Measurements from ENCODE around the gene ZNF747. TPM values are rescaled to one million over a fixed set of nuclear protein-coding genes. Genes with fewer than 3 reads are reported as not detected.

The ZNF747 gene
- total RNA-seq, 6 experiments from 2014 or later = 5.3 to 9.7 (median 6.4) TPM

GRCh38 chr16:30558789-30559377 is 24.2 kb upstream of the ZNF747 start:
- WGBS (ENCODE audit: insufficient coverage, low coverage, low lambda C conversion rate, missing lambda C conversion rate) = 60% methylated on average over 9 of the region's 21 CpGs
- TF ChIP-seq CTCF (IDR thresholded peaks at IDR 0.05) = no peak
- TF ChIP-seq POLR2A (IDR thresholded peaks at IDR 0.05) = no peak
- Histone ChIP-seq H3K9me3 (no peaks in the 10 kb centered on the region), H3K4me3 (peak overlapping the region; percentile 10 to 96 (median 78)), H3K27ac (peak overlapping the region; percentile 54 to 93 (median 90)), H3K36me3 (peaks cover 0 to 12% (median 4%) of the 10 kb centered on the region in 4 donors), H3K27me3 (no peaks in the 10 kb centered on the region), H3K4me1 (peaks cover 0 to 15% (median 0%) of the 10 kb centered on the region in 4 donors)
- DNase-seq (no peak), ATAC-seq (no peak)
- intact Hi-C loops (cut with DNase I) = no loop called here

GRCh38 chr16:30557957-30558788 is 23.5 kb upstream of the ZNF747 start, which contains the start of gene ZNF764:
Gene ZNF764, minus strand, starts transcription at chr16:30558374. Its CDS starts 192 bp downstream, at chr16:30558182.
- Histone ChIP-seq H3K36me3 (peaks cover 0 to 13% (median 4%) of the 10 kb centered on the region in 4 donors), H3K4me1 (peaks cover 0 to 15% (median 0%) of the 10 kb centered on the region in 4 donors), H3K4me3 (peak within 1 kb of the TSS; percentile 71 to 96 (median 78)), H3K27ac (peak within 1 kb of the TSS; percentile 90 to 94 (median 93)), H3K9me3 (no peaks in the 10 kb centered on the region), H3K27me3 (no peaks in the 10 kb centered on the region)
- peak; percentile 93 to 97 (median 94) for ATAC-seq
- no peak for TF ChIP-seq CTCF (IDR thresholded peaks at IDR 0.05)
- TF ChIP-seq POLR2A (IDR thresholded peaks at IDR 0.05) = peak; percentile 50
- WGBS (ENCODE audit: insufficient coverage, low coverage, low lambda C conversion rate, missing lambda C conversion rate) = 0% methylated on average over 5 of the region's 74 CpGs
- peak; percentile 97 to 99 (median 98) for DNase-seq
- intact Hi-C loops (cut with DNase I) = no loop called here

GRCh38 chr16:30557707-30557956 is 23.0 kb upstream of the ZNF747 start:
- no peaks in the 10 kb centered on the region for H3K9me3 ChIP-seq
- WGBS (ENCODE audit: insufficient coverage, low coverage, low lambda C conversion rate, missing lambda C conversion rate) = 0% methylated on average over 5 of the region's 17 CpGs
- ATAC-seq (peak in 2 of 4 donors; percentile 1), DNase-seq (peak in 1 of 3 donors; percentile 63)
- peaks cover 0 to 15% (median 0%) of the 10 kb centered on the region in 4 donors for H3K4me1 ChIP-seq
- peak overlapping the region; percentile 90 to 94 (median 93) for H3K27ac ChIP-seq
- TF ChIP-seq CTCF (IDR thresholded peaks at IDR 0.05) = no peak
- TF ChIP-seq POLR2A (IDR thresholded peaks at IDR 0.05) = no peak
- peak overlapping the region; percentile 71 to 96 (median 78) for H3K4me3 ChIP-seq
- intact Hi-C loops (cut with DNase I) = no loop called here
- H3K36me3 ChIP-seq = peaks cover 0 to 13% (median 4%) of the 10 kb centered on the region in 4 donors
- no peaks in the 10 kb centered on the region for H3K27me3 ChIP-seq

- Histone ChIP-seq H3K9me3 (no peaks in the 10 kb centered on the region), H3K4me3 (no peak overlapping the region), H3K36me3 (peaks cover 0 to 13% (median 4%) of the 10 kb centered on the region in 4 donors), H3K27ac (no peak overlapping the region), H3K27me3 (no peaks in the 10 kb centered on the region), H3K4me1 (peaks cover 0 to 15% (median 0%) of the 10 kb centered on the region in 4 donors)
- no peak for ATAC-seq
- 52% methylated on average over 2 of the region's 10 CpGs for WGBS (ENCODE audit: insufficient coverage, low coverage, low lambda C conversion rate, missing lambda C conversion rate)
- TF ChIP-seq CTCF (IDR thresholded peaks at IDR 0.05) = no peak
- no peak for TF ChIP-seq POLR2A (IDR thresholded peaks at IDR 0.05)
- intact Hi-C loops (cut with DNase I) = no loop called here
- no peak for DNase-seq
These were observed 21.4 kb upstream of the ZNF747 start for GRCh38 chr16:30556125-30556473.
